HepG2 (cell line): Measurements from ENCODE around the gene SAMD15. TPM values are rescaled to one million over a fixed set of nuclear protein-coding genes. Genes with fewer than 3 reads are reported as not detected.

Source experiments
- ATF1 ChIP-seq: IDR thresholded peaks from 2 replicates; pipeline ENCODE4 v1.6.1; 2016; ENCODE audit warnings: mild to moderate bottlenecking, control low read depth
- FOXA1 ChIP-seq, 2 experiments: fragments of 450-650 bp in 1 of 2; sonication (generic) in 1 of 2; formaldehyde crosslinking in 1 of 2; IDR thresholded peaks; 2 replicates each; pipeline versions ENCODE4 v1.4.0 to v1.6.1; 2016 to 2020; ENCODE audit warnings: missing genetic modification reagents in 1 of 2
- FOXK1 ChIP-seq: sonication (generic); formaldehyde crosslinking; IDR thresholded peaks from 2 replicates; pipeline ENCODE4 v1.4.0; 2020; ENCODE audit warnings: low read depth, missing genetic modification reagents, borderline replicate concordance
- HNF4A ChIP-seq: sonication (generic); formaldehyde crosslinking; IDR thresholded peaks from 2 replicates; pipeline ENCODE4 v1.4.0; 2020; ENCODE audit warnings: missing genetic modification reagents
- HOXA5 ChIP-seq: sonication (generic); formaldehyde crosslinking; IDR thresholded peaks from 2 replicates; pipeline ENCODE4 v1.4.0; 2020; ENCODE audit warnings: missing genetic modification reagents
- MED8 ChIP-seq: sonication (generic); formaldehyde crosslinking; IDR thresholded peaks from 2 replicates; pipeline ENCODE4 v1.8.1; 2023; ENCODE audit warnings: mild to moderate bottlenecking, missing genetic modification reagents; ENCODE audit not compliant: insufficient replicate concordance
- MIXL1 ChIP-seq: IDR thresholded peaks from 2 replicates; pipeline ENCODE4 v1.6.1; 2016
- NONO ChIP-seq, 2 experiments: fragments of 450-650 bp in 1 of 2; sonication (generic) in 1 of 2; formaldehyde crosslinking in 1 of 2; IDR thresholded peaks in 1 of 2; conservative IDR thresholded peaks in 1 of 2; 2 replicates each; pipeline versions ENCODE4 v1.6.1 to v1.8.0; 2017 to 2022; ENCODE audit warnings: mild to moderate bottlenecking in 1 of 2, missing genetic modification reagents in 1 of 2, moderate library complexity in 1 of 2
- NR1H2 ChIP-seq: sonication (generic); formaldehyde crosslinking; IDR thresholded peaks from 2 replicates; pipeline ENCODE4 v1.8.1; 2022; ENCODE audit warnings: low read depth, missing genetic modification reagents, borderline replicate concordance
- THAP11 ChIP-seq: IDR thresholded peaks from 2 replicates; pipeline ENCODE4 v1.6.1; 2016; ENCODE audit warnings: missing biosample characterization, missing genetic modification reagents
- ZNF468 ChIP-seq: sonication (generic); formaldehyde crosslinking; IDR thresholded peaks from 2 replicates; pipeline ENCODE4 v1.8.0; 2022; ENCODE audit warnings: mild to moderate bottlenecking, moderate library complexity, missing genetic modification reagents
- ZNF644 ChIP-seq: IDR thresholded peaks from 2 replicates; pipeline ENCODE4 v1.6.1; 2016; ENCODE audit warnings: low read depth
- ZNF670 ChIP-seq: sonication (generic); formaldehyde crosslinking; IDR thresholded peaks from 2 replicates; pipeline ENCODE4 v1.8.0; 2022; ENCODE audit warnings: mild to moderate bottlenecking, missing genetic modification reagents, borderline replicate concordance
- polyA plus RNA-seq, 8 experiments: library from polyadenylated mRNA; depleted of rRNA in 3 of 8; stranded (reverse) in 7 of 8; unstranded in 1 of 8; fragments of >200 nt; fragmentation: Illumina TruSeq in 4 of 8; extraction: Trizol in 4 of 8; gene quantifications; 2 replicates each; pipeline versions ENCODE4 v1.2.1 to v1.2.3, GENCODE V29; 2011 to 2016; ENCODE audit warnings: low read depth in 4 of 8, missing spikeins in 1 of 8, mixed read lengths in 1 of 8; ENCODE audit not compliant: insufficient read depth in 1 of 8
- total RNA-seq, 5 experiments: library from RNA; depleted of rRNA; stranded (reverse); fragments of >200 nt; fragmentation: Illumina TruSeq; extraction: Trizol; gene quantifications; 2 replicates each; pipeline ENCODE4 v1.2.3, GENCODE V29; 2016; ENCODE audit warnings: low read depth in 1 of 5
- TF ChIP-seq, protein P1 (sequence below): sonication (generic); formaldehyde crosslinking; conservative IDR thresholded peaks from 2 replicates; pipeline ENCODE4 v1.4.0; 2020; ENCODE audit warnings: mild to moderate bottlenecking, missing genetic modification reagents, moderate library complexity
- TF ChIP-seq, protein P2 (sequence below): sonication (generic); formaldehyde crosslinking; IDR thresholded peaks from 2 replicates; pipeline ENCODE4 v1.4.0; 2020; ENCODE audit warnings: missing genetic modification reagents, mild to moderate bottlenecking, borderline replicate concordance
- TF ChIP-seq, protein P3 (sequence below): sonication (generic); formaldehyde crosslinking; IDR thresholded peaks from 2 replicates; pipeline ENCODE4 v1.5.0; 2020; ENCODE audit warnings: missing genetic modification reagents
- TF ChIP-seq, protein P4 (sequence below): sonication (generic); formaldehyde crosslinking; IDR thresholded peaks from 2 replicates; pipeline ENCODE4 v1.5.1; 2020; ENCODE audit warnings: missing genetic modification reagents, mild to moderate bottlenecking, borderline replicate concordance

The SAMD15 gene
- total and polyA plus RNA-seq, 2 of the 13 experiments (the other 11 are each of a cell fraction or from before 2014, with no cell fraction given): 0.09 to 1.3 TPM

DNA sequence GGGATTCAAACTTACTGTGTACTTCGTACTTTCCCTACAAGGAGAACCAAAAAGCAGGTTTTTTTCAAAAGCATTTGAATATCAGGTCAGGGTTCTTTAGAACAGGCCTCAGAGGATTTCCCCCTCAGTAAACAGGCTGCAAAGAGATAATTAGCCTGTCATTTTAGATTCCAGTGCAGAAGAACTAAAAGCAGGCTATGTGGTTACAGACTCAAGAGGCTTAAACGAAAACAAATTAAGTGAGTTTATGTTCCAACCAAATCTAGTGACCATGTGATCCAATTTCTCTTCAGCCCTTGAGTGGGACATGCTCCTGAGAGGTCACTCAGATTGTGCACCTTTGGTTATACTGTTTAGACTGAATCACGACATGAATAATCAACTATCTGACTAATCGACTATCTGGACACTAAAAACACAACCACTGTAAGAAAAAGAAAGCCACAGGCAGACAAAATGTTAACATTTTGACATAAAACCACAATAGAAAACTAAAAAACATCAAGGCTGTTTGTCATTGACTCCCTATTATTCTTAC is 4.8 kb upstream of the SAMD15 start (continued):
- TF ChIP-seq, protein P1, sequence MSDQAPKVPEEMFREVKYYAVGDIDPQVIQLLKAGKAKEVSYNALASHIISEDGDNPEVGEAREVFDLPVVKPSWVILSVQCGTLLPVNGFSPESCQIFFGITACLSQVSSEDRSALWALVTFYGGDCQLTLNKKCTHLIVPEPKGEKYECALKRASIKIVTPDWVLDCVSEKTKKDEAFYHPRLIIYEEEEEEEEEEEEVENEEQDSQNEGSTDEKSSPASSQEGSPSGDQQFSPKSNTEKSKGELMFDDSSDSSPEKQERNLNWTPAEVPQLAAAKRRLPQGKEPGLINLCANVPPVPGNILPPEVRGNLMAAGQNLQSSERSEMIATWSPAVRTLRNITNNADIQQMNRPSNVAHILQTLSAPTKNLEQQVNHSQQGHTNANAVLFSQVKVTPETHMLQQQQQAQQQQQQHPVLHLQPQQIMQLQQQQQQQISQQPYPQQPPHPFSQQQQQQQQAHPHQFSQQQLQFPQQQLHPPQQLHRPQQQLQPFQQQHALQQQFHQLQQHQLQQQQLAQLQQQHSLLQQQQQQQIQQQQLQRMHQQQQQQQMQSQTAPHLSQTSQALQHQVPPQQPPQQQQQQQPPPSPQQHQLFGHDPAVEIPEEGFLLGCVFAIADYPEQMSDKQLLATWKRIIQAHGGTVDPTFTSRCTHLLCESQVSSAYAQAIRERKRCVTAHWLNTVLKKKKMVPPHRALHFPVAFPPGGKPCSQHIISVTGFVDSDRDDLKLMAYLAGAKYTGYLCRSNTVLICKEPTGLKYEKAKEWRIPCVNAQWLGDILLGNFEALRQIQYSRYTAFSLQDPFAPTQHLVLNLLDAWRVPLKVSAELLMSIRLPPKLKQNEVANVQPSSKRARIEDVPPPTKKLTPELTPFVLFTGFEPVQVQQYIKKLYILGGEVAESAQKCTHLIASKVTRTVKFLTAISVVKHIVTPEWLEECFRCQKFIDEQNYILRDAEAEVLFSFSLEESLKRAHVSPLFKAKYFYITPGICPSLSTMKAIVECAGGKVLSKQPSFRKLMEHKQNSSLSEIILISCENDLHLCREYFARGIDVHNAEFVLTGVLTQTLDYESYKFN (CRISPR knock-in tag): peak; percentile 56
- TF ChIP-seq MIXL1: peak; percentile 75; the same call in 1 of the 2 replicates
- TF ChIP-seq, protein P2, sequence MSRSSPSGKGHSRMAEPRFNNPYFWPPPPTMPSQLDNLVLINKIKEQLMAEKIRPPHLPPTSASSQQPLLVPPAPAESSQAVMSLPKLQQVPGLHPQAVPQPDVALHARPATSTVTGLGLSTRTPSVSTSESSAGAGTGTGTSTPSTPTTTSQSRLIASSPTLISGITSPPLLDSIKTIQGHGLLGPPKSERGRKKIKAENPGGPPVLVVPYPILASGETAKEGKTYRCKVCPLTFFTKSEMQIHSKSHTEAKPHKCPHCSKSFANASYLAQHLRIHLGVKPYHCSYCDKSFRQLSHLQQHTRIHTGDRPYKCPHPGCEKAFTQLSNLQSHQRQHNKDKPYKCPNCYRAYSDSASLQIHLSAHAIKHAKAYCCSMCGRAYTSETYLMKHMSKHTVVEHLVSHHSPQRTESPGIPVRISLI: peak; percentile 87; the same call in 1 of the 2 replicates
- no peak for TF ChIP-seq ATF1 (CRISPR knock-in tag)
- TF ChIP-seq, protein P3, sequence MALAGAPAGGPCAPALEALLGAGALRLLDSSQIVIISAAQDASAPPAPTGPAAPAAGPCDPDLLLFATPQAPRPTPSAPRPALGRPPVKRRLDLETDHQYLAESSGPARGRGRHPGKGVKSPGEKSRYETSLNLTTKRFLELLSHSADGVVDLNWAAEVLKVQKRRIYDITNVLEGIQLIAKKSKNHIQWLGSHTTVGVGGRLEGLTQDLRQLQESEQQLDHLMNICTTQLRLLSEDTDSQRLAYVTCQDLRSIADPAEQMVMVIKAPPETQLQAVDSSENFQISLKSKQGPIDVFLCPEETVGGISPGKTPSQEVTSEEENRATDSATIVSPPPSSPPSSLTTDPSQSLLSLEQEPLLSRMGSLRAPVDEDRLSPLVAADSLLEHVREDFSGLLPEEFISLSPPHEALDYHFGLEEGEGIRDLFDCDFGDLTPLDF (CRISPR knock-in tag): no peak
- TF ChIP-seq ZNF670 (CRISPR knock-in tag): no peak
- TF ChIP-seq FOXK1 (CRISPR knock-in tag): no peak
- no peak for TF ChIP-seq ZNF644 (CRISPR knock-in tag)
- peak; percentile 47; the same call in 1 of the 2 replicates for TF ChIP-seq HNF4A (CRISPR knock-in tag)
- no peak for TF ChIP-seq THAP11
- no peak for TF ChIP-seq MED8
- no peak for TF ChIP-seq NR1H2 (CRISPR knock-in tag)
- TF ChIP-seq ZNF468 (CRISPR knock-in tag): no peak
- TF ChIP-seq, protein P4, sequence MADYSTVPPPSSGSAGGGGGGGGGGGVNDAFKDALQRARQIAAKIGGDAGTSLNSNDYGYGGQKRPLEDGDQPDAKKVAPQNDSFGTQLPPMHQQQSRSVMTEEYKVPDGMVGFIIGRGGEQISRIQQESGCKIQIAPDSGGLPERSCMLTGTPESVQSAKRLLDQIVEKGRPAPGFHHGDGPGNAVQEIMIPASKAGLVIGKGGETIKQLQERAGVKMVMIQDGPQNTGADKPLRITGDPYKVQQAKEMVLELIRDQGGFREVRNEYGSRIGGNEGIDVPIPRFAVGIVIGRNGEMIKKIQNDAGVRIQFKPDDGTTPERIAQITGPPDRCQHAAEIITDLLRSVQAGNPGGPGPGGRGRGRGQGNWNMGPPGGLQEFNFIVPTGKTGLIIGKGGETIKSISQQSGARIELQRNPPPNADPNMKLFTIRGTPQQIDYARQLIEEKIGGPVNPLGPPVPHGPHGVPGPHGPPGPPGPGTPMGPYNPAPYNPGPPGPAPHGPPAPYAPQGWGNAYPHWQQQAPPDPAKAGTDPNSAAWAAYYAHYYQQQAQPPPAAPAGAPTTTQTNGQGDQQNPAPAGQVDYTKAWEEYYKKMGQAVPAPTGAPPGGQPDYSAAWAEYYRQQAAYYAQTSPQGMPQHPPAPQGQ (CRISPR knock-in tag): no peak
- TF ChIP-seq NONO (IDR thresholded peaks at IDR 0.05): no peak
- no peak for TF ChIP-seq NONO (CRISPR knock-in tag; conservative IDR thresholded peaks at IDR 0.05)
- no peak for TF ChIP-seq FOXA1 (IDR thresholded peaks at IDR 0.05)
- TF ChIP-seq FOXA1 (CRISPR knock-in tag; IDR thresholded peaks at IDR 0.05): peak; percentile 18; the same call in 1 of the 2 replicates
- TF ChIP-seq HOXA5 (CRISPR knock-in tag): no peak
